GM21423 (cell line): ENCODE data around the gene MAGEA11.
"Not testable (repeated sequence)": the region's sequence is repeated elsewhere in the genome, so short reads cannot be mapped to it uniquely, and the experiment has no call there.

Source experiments
- ATAC-seq: cut with Tn5 transposase; IDR thresholded peaks from one replicate; pipeline ENCODE4 v1.9.1; 2021; ENCODE audit warnings: mild to moderate bottlenecking, moderate library complexity; ENCODE audit not compliant: unreplicated experiment

MAGEA11 gene

GRCh38 chrX:149717803-149718202, 5.9 kb downstream of the MAGEA11 start:
- ATAC-seq: no peak

GRCh38 chrX:149718757-149719156, 6.9 kb downstream of the MAGEA11 start:
- ATAC-seq: no peak

- no peak for ATAC-seq
Observed at GRCh38 chrX:149720021-149720689, 8.3 kb downstream of the MAGEA11 start.

GRCh38 chrX:149721241-149721640, 9.4 kb downstream of the MAGEA11 start:
- ATAC-seq: not testable (repeated sequence)

- ATAC-seq: no peak
Observed at GRCh38 chrX:149721778-149722177, 9.9 kb downstream of the MAGEA11 start.

GRCh38 chrX:149723583-149724118, 11.8 kb downstream of the MAGEA11 start:
- ATAC-seq: not testable (repeated sequence)

- not testable (repeated sequence) for ATAC-seq
Observed at GRCh38 chrX:149727308-149727707, 15.4 kb downstream of the MAGEA11 start.

GRCh38 chrX:149742269-149742668, 30.4 kb downstream of the MAGEA11 start:
- not testable (repeated sequence) for ATAC-seq

GRCh38 chrX:149746390-149747007, 34.6 kb downstream of the MAGEA11 start:
- not testable (repeated sequence) for ATAC-seq

GRCh38 chrX:149757206-149758067, 45.6 kb downstream of the MAGEA11 start:
- no peak for ATAC-seq

- no peak for ATAC-seq
Observed at GRCh38 chrX:149758068-149758714, 46.3 kb downstream of the MAGEA11 start.

GRCh38 chrX:149758715-149759078, 46.8 kb downstream of the MAGEA11 start:
- not testable (repeated sequence) for ATAC-seq

- ATAC-seq: no peak
Observed at GRCh38 chrX:149759824-149760223, 48.0 kb downstream of the MAGEA11 start.

- no peak for ATAC-seq
Observed at GRCh38 chrX:149760965-149761364, 49.1 kb downstream of the MAGEA11 start.

GRCh38 chrX:149761858-149762674, 50.2 kb downstream of the MAGEA11 start:
- not testable (repeated sequence) for ATAC-seq

GRCh38 chrX:149762696-149763614, 51.1 kb downstream of the MAGEA11 start:
- ATAC-seq: no peak
